NB4 (cell line): ENCODE results near the gene FOXO3B.
"Not testable (repeated sequence)": the region's sequence is repeated elsewhere in the genome, so short reads cannot be mapped to it uniquely, and the experiment has no call there.

ENCODE experiments used
- CTCF ChIP-seq: IDR thresholded peaks from one replicate; pipeline ENCODE4 v1.5.1; 2012; ENCODE audit warnings: low read depth, low read length
- POLR2A ChIP-seq: IDR thresholded peaks from 2 replicates; pipeline ENCODE4 v1.6.1; 2011; ENCODE audit warnings: mild to moderate bottlenecking; ENCODE audit not compliant: insufficient read length; ENCODE audit errors: extremely low read depth

GRCh38 chr17:18721775-18722547, 39.8 kb upstream of the FOXO3B start:
- TF ChIP-seq CTCF, POLR2A: not testable (repeated sequence)
